OCI-LY1 (cell line): ENCODE results near the gene SMIM10L1.

Experiments used
- EZH2 ChIP-seq: fragments of 200-600 bp; sonication (generic), shearing (Covaris generic); IDR thresholded peaks from 2 replicates; pipeline ENCODE4 v1.8.0; 2017; ENCODE audit warnings: borderline replicate concordance, mixed run types, mild to moderate bottlenecking, antibody characterized with exemption, low read length, moderate library complexity, mixed read lengths
- TF ChIP-seq, protein P1 (sequence below): fragments of 200-600 bp; sonication (generic), shearing (Covaris generic); IDR thresholded peaks from 2 replicates; pipeline ENCODE4 v1.5.1; 2017; ENCODE audit warnings: mild to moderate bottlenecking, antibody characterized with exemption, low read length, moderate library complexity, mixed read lengths

DNA sequence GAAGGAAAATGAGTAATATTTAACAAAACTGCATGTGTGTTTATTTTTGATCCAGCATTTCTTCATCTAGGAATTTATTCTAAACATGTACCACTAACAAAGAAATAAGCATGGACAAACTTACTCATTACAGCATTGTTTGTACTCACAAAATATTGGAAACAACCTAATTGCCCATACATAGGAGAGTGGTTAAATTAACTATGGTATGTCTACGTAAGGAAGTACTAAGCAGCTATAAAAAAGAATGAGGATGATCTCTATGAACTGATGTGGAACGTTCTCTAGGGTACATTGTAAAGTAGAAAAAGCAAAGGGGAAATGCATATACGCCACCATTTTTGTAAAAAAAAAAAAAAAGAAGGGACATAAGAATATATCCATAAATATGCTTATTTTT, 33.2 kb downstream of the SMIM10L1 start:
- TF ChIP-seq, protein P1, sequence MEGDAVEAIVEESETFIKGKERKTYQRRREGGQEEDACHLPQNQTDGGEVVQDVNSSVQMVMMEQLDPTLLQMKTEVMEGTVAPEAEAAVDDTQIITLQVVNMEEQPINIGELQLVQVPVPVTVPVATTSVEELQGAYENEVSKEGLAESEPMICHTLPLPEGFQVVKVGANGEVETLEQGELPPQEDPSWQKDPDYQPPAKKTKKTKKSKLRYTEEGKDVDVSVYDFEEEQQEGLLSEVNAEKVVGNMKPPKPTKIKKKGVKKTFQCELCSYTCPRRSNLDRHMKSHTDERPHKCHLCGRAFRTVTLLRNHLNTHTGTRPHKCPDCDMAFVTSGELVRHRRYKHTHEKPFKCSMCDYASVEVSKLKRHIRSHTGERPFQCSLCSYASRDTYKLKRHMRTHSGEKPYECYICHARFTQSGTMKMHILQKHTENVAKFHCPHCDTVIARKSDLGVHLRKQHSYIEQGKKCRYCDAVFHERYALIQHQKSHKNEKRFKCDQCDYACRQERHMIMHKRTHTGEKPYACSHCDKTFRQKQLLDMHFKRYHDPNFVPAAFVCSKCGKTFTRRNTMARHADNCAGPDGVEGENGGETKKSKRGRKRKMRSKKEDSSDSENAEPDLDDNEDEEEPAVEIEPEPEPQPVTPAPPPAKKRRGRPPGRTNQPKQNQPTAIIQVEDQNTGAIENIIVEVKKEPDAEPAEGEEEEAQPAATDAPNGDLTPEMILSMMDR = no peak
- TF ChIP-seq EZH2 = no peak
